Adrenal gland (tissue), 5 donors: Measurements from ENCODE around the gene PEAK1.

Source experiments
- CTCF ChIP-seq, 6 experiments: fragments of 450-650 bp in 4 of 6; fragments of 200-600 bp in 2 of 6; sonication (generic) in 1 of 6; IDR thresholded peaks; 1 replicate in 5 of 6; 2 replicates in 1 of 6; pipeline versions ENCODE4 v1.5.1 to v1.8.0; 2016 to 2021; ENCODE audit warnings: antibody characterized with exemption in 6 of 6, mild to moderate bottlenecking in 2 of 6, moderate library complexity in 1 of 6
- POLR2A ChIP-seq, 2 donors: fragments of 450-650 bp; IDR thresholded peaks; one replicate each; pipeline ENCODE4 v1.6.1; 2017; ENCODE audit warnings: antibody characterized with exemption in 2 of 2, mild to moderate bottlenecking in 2 of 2, moderate library complexity in 1 of 2
- donor health status: DM: no; HTN: no; CAD: no.

GRCh38 chr15:77375133-77375532, 44.8 kb downstream of the PEAK1 start:
- TF ChIP-seq CTCF (IDR thresholded peaks at IDR 0.05) (no peak), POLR2A (IDR thresholded peaks at IDR 0.05) (no peak)
